Peyer's patch (tissue), 4 donors: Measurements from ENCODE around the gene CXCL6.

ENCODE experiments used
- POLR2A ChIP-seq, 2 donors: fragments of 450-650 bp; IDR thresholded peaks; one replicate each; pipeline ENCODE4 v1.5.1; 2017; ENCODE audit warnings: antibody characterized with exemption in 2 of 2, mild to moderate bottlenecking in 2 of 2, moderate library complexity in 2 of 2
- TF ChIP-seq, protein P1 (sequence below), 6 experiments: fragments of 450-650 bp in 4 of 6; fragments of 200-600 bp in 2 of 6; sonication (generic) in 1 of 6; IDR thresholded peaks; one replicate each; pipeline ENCODE4 v1.5.1; 2017 to 2019; ENCODE audit warnings: antibody characterized with exemption in 6 of 6, mild to moderate bottlenecking in 3 of 6, moderate library complexity in 1 of 6

GRCh38 chr4:73872316-73873108 lies 36.0 kb downstream of the CXCL6 start:
- TF ChIP-seq, protein P1, sequence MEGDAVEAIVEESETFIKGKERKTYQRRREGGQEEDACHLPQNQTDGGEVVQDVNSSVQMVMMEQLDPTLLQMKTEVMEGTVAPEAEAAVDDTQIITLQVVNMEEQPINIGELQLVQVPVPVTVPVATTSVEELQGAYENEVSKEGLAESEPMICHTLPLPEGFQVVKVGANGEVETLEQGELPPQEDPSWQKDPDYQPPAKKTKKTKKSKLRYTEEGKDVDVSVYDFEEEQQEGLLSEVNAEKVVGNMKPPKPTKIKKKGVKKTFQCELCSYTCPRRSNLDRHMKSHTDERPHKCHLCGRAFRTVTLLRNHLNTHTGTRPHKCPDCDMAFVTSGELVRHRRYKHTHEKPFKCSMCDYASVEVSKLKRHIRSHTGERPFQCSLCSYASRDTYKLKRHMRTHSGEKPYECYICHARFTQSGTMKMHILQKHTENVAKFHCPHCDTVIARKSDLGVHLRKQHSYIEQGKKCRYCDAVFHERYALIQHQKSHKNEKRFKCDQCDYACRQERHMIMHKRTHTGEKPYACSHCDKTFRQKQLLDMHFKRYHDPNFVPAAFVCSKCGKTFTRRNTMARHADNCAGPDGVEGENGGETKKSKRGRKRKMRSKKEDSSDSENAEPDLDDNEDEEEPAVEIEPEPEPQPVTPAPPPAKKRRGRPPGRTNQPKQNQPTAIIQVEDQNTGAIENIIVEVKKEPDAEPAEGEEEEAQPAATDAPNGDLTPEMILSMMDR (IDR thresholded peaks at IDR 0.05) = no peak
- TF ChIP-seq POLR2A (IDR thresholded peaks at IDR 0.05) = no peak
